Ectodermal cell (in vitro differentiated cells): ENCODE measurements around the gene MTG1.

Experiments used
- H3K27ac ChIP-seq: 2 replicates; pipeline ENCODE4 v1.7.0; 2013; ENCODE audit warnings: mild to moderate bottlenecking, low read depth, low read length; ENCODE audit not compliant: insufficient read depth, poor library complexity, severe bottlenecking
- H3K27me3 ChIP-seq: 2 replicates; pipeline ENCODE4 v1.7.0; 2013; ENCODE audit warnings: mild to moderate bottlenecking, low read length; ENCODE audit not compliant: insufficient read depth, control insufficient read depth, poor library complexity, severe bottlenecking
- H3K36me3 ChIP-seq: one replicate; pipeline ENCODE4 v1.7.0; 2013; ENCODE audit warnings: low read length; ENCODE audit not compliant: control insufficient read depth, insufficient read depth
- H3K4me1 ChIP-seq: one replicate; pipeline ENCODE4 v1.7.0; 2013; ENCODE audit warnings: low read length; ENCODE audit not compliant: control insufficient read depth, insufficient read depth
- H3K4me3 ChIP-seq: 2 replicates; pipeline ENCODE4 v1.7.0; 2013; ENCODE audit warnings: low read depth, low read length, control low read depth; ENCODE audit not compliant: insufficient read depth
- H3K9me3 ChIP-seq: 2 replicates; pipeline ENCODE4 v1.7.0; 2013; ENCODE audit warnings: mild to moderate bottlenecking, low read length, moderate library complexity; ENCODE audit not compliant: control insufficient read depth
- WGBS, 2 experiments: methylation state at CpG; one replicate each; pipeline ENCODE4 v1.1.7; 2013; ENCODE audit warnings: missing lambda C conversion rate in 2 of 2; 5-methylcytosine and 5-hydroxymethylcytosine counted together

MTG1 gene

GRCh38 chr10:133454204-133454893 lies 60.4 kb downstream of the MTG1 start:
- H3K27me3 ChIP-seq: no peaks in the 10 kb centered on the region
- H3K9me3 ChIP-seq: peaks cover 5% of the 10 kb centered on the region
- 74 to 79% methylated on average over 10 of the region's 10 CpGs for WGBS, 2 experiments

DNA sequence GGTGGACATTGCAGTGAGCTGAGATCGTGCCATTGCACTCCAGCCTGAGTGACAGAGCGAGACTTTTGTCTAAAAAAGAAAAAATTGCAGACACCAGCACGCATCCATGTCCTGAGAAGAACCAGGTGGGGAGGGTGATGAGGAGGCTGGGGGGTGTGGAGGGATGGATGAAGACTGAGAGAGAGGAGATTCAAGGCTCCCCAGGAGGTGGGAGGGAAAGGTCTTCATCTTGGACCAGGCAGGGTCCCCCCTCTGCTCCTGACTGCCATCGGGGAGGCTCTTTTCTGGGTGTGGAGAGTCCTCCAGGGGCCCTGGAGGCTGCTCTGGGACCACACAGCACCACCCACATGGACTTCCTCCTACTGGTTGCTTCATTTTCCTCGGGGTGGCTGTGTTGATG lies 61.2 kb downstream of the MTG1 start:
- no peaks in the 10 kb centered on the region for H3K27me3 ChIP-seq
- 63 to 69% methylated on average over 5 of the region's 5 CpGs for WGBS, 2 experiments
- no peak overlapping the region for H3K27ac ChIP-seq
- H3K4me3 ChIP-seq: no peak overlapping the region
- H3K36me3 ChIP-seq: no peaks in the 10 kb centered on the region
- peaks cover 5% of the 10 kb centered on the region for H3K9me3 ChIP-seq
- no peaks in the 10 kb centered on the region for H3K4me1 ChIP-seq

More at GRCh38 chr10:133454204-133454893, 60.4 kb downstream of the MTG1 start:
- no peaks in the 10 kb centered on the region for H3K36me3 ChIP-seq
- H3K4me1 ChIP-seq: no peaks in the 10 kb centered on the region
- no peak overlapping the region for H3K4me3 ChIP-seq
- H3K27ac ChIP-seq: no peak overlapping the region

DNA sequence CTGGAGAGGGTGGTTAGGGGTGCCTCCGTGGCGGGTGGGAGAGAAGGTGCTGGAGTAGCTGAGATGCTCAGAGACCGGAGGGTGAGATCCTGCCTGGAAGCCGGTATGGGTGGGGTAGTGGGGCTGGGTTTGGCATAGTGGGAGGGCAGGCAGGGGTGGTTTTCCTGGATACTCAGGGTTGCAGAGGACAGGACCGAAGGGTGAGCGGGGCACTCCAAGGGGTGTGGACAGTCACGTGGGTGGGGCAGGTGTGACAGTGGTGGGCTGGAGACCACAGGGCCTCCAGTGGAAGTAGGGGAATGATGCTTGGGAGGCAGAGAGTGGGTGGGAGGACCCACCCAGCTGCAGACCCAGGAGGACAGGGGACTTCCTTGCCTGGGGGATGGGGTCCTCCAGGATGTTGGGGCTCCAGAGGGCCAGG lies 61.7 kb downstream of the MTG1 start:
- peaks cover 5% of the 10 kb centered on the region for H3K9me3 ChIP-seq
- H3K27ac ChIP-seq: no peak overlapping the region
- WGBS, 2 experiments: 83 to 84% methylated on average over 7 of the region's 7 CpGs
- no peaks in the 10 kb centered on the region for H3K4me1 ChIP-seq
- H3K36me3 ChIP-seq: no peaks in the 10 kb centered on the region
- no peaks in the 10 kb centered on the region for H3K27me3 ChIP-seq
- no peak overlapping the region for H3K4me3 ChIP-seq

GRCh38 chr10:133456041-133456951 lies 62.3 kb downstream of the MTG1 start:
- Histone ChIP-seq H3K4me1 (no peaks in the 10 kb centered on the region), H3K9me3 (peaks cover 5% of the 10 kb centered on the region), H3K4me3 (no peak overlapping the region), H3K36me3 (no peaks in the 10 kb centered on the region), H3K27me3 (no peaks in the 10 kb centered on the region), H3K27ac (no peak overlapping the region)
- WGBS, 2 experiments: 83 to 85% methylated on average over 46 of the region's 46 CpGs

DNA sequence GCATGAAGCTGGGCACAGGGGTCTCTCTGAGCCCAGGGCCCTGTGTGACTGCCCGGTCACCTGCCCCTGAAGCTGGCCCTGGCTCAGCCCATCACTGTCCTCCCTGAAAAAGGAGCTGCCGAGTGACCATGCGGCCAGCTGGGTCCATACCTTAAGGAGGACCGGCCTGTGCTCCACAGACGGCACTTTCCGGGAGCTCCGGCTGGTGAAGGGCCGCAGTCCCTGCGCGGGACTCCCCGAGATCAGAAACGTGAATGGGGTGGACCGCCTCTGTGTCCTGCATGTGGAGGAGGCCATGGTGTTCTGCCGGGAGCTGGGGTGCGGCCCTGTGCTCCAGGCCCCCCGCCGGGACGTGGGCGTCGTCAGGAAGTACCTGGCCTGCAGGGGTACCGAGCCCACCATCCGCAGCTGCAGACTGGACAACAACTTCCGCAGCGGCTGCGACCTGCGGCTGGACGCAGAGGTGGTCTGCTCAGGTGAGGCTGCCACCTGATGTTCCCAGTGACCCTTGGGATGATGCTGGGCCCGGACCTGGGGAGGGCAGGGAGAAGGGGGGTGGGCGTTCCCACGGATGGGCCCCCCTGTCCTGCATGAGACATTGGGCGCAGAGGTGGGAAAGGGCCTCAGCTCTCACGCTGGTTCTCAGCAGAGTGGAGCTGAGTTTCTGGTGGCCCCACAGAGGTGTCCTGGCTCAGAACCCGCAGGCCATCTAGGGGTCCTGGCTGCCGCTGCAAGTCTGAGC lies 63.3 kb downstream of the MTG1 start:
- Histone ChIP-seq H3K27ac (no peak overlapping the region), H3K27me3 (no peaks in the 10 kb centered on the region), H3K9me3 (peaks cover 7% of the 10 kb centered on the region), H3K36me3 (no peaks in the 10 kb centered on the region), H3K4me3 (no peak overlapping the region), H3K4me1 (no peaks in the 10 kb centered on the region)
- WGBS, 2 experiments: 88 to 89% methylated on average over 34 of the region's 34 CpGs

DNA sequence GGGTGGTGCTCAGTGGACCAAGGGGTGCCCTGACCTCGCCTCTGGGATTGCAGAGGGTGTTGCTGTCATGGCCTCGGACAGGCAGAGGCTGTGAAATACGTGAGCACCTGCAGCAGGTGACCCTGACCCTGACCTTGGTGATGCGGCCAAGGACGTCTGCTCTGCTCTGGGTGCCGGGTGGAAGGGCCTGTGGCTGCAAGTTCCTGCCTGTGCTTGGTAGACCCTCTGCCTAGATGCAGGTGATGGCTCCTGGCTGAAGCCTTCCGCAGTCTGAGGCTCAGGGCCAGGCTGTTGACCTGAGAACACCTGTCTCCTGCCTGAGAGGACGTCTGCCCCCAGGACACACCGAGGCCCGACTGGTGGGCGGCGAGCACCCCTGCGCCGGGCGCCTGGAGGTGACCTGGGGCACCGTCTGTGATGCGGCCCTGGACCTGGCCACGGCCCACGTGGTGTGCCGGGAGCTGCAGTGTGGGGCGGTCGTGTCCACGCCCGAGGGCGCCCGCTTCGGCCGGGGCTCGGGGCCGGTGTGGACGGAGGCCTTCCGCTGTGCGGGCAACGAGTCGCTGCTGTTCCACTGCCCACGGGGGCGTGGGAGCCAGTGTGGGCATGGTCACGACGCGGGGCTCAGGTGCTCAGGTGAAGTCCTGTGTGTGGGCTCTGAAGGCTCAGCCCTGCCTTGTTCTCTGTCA lies 64.2 kb downstream of the MTG1 start:
- H3K4me1 ChIP-seq: no peaks in the 10 kb centered on the region
- no peaks in the 10 kb centered on the region for H3K27me3 ChIP-seq
- no peaks in the 10 kb centered on the region for H3K36me3 ChIP-seq
- no peak overlapping the region for H3K4me3 ChIP-seq
- peaks cover 7% of the 10 kb centered on the region for H3K9me3 ChIP-seq
- WGBS, 2 experiments: 87 to 88% methylated on average over 40 of the region's 40 CpGs
- H3K27ac ChIP-seq: no peak overlapping the region

DNA sequence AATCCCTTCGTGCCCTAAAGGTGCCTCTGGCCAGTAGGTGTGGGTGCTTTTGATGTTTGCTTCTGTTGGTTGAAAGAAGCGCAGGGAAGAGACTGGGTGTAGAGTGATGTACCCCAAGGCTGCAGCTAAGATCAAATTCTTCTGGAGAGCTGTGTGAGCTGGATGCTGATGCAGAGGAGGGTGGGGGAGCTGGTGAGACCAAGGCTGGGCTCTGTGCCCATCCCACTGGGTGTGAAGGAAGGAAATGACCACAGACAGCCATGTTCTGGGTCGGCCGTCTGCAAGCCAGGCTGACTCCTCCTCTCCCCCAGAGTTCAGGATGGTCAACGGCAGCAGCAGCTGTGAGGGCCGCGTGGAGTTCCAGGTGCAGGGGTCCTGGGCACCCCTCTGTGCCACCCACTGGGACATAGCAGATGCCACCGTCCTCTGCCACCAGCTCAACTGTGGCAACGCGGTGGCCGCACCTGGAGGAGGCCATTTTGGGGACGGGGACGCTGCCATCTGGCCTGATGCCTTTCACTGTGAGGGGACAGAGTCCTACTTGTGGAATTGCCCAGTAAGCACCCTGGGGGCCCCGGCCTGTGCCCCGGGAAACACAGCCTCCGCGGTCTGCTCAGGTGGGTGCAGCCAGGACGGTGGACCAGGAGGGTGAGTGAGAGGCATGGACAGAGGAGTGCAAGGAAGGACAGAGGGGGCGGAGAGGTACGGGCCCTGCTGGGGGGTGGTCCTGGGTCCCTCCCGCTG lies 64.9 kb downstream of the MTG1 start:
- 85 to 87% methylated on average over 21 of the region's 21 CpGs for WGBS, 2 experiments
- H3K4me1 ChIP-seq: no peaks in the 10 kb centered on the region
- peaks cover 5% of the 10 kb centered on the region for H3K9me3 ChIP-seq
- H3K36me3 ChIP-seq: no peaks in the 10 kb centered on the region
- no peak overlapping the region for H3K27ac ChIP-seq
- H3K4me3 ChIP-seq: no peak overlapping the region
- H3K27me3 ChIP-seq: no peaks in the 10 kb centered on the region

DNA sequence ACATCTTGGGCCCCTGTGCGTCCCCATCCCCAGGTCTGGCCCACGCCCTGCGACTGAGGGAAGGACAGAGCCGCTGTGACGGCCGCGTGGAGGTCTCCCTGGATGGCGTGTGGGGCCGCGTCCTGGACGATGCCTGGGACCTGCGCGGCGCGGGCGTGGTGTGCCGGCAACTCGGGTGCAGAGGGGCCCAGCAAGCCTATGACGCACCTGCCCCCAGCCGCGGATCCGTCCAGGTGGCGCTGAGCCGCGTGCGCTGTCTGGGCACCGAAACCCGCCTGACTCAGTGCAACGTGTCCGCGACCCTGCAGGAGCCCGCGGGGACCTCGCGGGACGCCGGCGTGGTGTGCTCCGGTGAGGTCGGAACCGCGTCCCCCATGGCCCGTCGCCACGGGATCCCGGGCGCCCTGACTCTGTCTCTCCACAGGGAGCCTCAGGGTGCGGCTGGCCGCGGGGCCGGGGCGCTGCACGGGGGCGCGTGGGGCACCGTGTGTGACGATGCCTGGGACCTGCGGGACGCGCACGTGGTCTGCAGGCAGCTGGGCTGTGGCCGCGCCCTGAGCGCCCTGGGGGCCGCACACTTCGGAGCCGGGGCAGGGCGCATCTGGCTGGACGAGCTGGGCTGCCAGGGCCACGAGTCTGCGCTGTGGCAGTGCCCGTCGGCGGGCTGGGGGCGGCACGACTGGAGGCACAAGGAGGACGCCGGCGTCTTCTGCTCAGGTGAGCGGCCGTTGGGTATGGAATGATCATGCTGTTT lies 65.7 kb downstream of the MTG1 start:
- Histone ChIP-seq H3K4me1 (no peaks in the 10 kb centered on the region), H3K4me3 (no peak overlapping the region), H3K36me3 (no peaks in the 10 kb centered on the region), H3K27ac (no peak overlapping the region), H3K27me3 (no peaks in the 10 kb centered on the region), H3K9me3 (peaks cover 5% of the 10 kb centered on the region)
- WGBS, 2 experiments: 92% methylated on average over 81 of the region's 81 CpGs
